ENCODE results near the gene CD209.

DNA sequence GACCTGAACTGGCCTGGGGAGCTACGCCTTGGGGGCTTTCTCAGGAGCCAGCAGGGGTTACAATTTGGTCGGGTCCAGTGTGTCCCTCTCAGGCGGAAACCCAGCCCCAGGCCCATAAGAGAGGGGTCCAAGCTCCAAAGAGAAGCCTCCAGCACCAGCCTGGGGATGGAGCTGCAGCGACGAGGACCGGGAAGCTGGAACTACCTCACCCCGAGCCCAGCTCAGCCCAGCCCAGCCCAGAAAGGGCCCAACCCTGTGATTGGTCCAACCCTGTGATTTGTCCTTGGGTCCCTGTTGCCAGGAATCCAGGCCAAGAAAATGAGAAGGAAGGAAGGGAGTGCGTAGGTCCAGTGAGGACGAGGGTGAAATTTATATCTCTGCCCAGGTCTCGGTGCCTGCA is 39.8 kb upstream of the CD209 start:
- TF ChIP-seq EP300 (IDR thresholded peaks at IDR 0.05) = no peak
- TF ChIP-seq, protein P1, sequence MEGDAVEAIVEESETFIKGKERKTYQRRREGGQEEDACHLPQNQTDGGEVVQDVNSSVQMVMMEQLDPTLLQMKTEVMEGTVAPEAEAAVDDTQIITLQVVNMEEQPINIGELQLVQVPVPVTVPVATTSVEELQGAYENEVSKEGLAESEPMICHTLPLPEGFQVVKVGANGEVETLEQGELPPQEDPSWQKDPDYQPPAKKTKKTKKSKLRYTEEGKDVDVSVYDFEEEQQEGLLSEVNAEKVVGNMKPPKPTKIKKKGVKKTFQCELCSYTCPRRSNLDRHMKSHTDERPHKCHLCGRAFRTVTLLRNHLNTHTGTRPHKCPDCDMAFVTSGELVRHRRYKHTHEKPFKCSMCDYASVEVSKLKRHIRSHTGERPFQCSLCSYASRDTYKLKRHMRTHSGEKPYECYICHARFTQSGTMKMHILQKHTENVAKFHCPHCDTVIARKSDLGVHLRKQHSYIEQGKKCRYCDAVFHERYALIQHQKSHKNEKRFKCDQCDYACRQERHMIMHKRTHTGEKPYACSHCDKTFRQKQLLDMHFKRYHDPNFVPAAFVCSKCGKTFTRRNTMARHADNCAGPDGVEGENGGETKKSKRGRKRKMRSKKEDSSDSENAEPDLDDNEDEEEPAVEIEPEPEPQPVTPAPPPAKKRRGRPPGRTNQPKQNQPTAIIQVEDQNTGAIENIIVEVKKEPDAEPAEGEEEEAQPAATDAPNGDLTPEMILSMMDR (IDR thresholded peaks at IDR 0.05) = no peak
- TF ChIP-seq POLR2A (IDR thresholded peaks at IDR 0.05) = no peak
- no peak for TF ChIP-seq POLR2AphosphoS5 (IDR thresholded peaks at IDR 0.05)

Data from sigmoid colon (tissue), 4 donors.